NCI-H2107 treated with DMSO at 0.1 percent for 48 hours (cell line): ENCODE measurements around the gene PTDSS2.
"Not testable (repeated sequence)": the region's sequence is repeated elsewhere in the genome, so short reads cannot be mapped to it uniquely, and the experiment has no call there.

ENCODE experiments used
- DNase-seq: peaks from one replicate; lab custom pipeline; 2025; ENCODE audit not compliant: unreplicated experiment; lab: John Stamatoyannopoulos, UW

Gene PTDSS2

GRCh38 chr11:449889-450808, at the start of gene PTDSS2:
Gene PTDSS2, plus strand, starts transcription at chr11:450279. Its CDS starts 177 bp downstream, at chr11:450456.
- DNase-seq = peak; percentile 73

GRCh38 chr11:401196-401595, 48.9 kb upstream of the PTDSS2 start:
- not testable (repeated sequence) for DNase-seq

GRCh38 chr11:403021-403760, 46.9 kb upstream of the PTDSS2 start:
- DNase-seq = no peak

- no peak for DNase-seq
These were observed 46.2 kb upstream of the PTDSS2 start for GRCh38 chr11:403761-404431.

- no peak for DNase-seq
These were observed 45.4 kb upstream of the PTDSS2 start for GRCh38 chr11:404551-405264.

GRCh38 chr11:405323-405953, 44.6 kb upstream of the PTDSS2 start:
- no peak for DNase-seq

GRCh38 chr11:405954-406795, 43.9 kb upstream of the PTDSS2 start:
- no peak for DNase-seq

- DNase-seq = no peak
These were observed 43.1 kb upstream of the PTDSS2 start for GRCh38 chr11:406796-407650.

- no peak for DNase-seq
These were observed 42.4 kb upstream of the PTDSS2 start for GRCh38 chr11:407651-408123.

- DNase-seq = no peak
These were observed 41.7 kb upstream of the PTDSS2 start for GRCh38 chr11:408154-409007.

- DNase-seq = no peak
These were observed 41.0 kb upstream of the PTDSS2 start for GRCh38 chr11:409008-409599.

- no peak for DNase-seq
These were observed 40.2 kb upstream of the PTDSS2 start for GRCh38 chr11:409600-410483.

- DNase-seq = not testable (repeated sequence)
These were observed 39.4 kb upstream of the PTDSS2 start for GRCh38 chr11:410711-411110.

- not testable (repeated sequence) for DNase-seq
These were observed 38.6 kb upstream of the PTDSS2 start for GRCh38 chr11:411520-411919.

GRCh38 chr11:412641-413119, 37.4 kb upstream of the PTDSS2 start:
- DNase-seq = no peak
